Omental fat pad (tissue), 4 donors: ENCODE measurements around the gene DDR2. TPM values are rescaled to one million over a fixed set of nuclear protein-coding genes. Genes with fewer than 3 reads are reported as not detected.

Experiments used
- ATAC-seq: fragments of 150-250 bp; one replicate; pipeline ENCODE4 v1.9.1; 2016; ENCODE audit warnings: mild to moderate bottlenecking, moderate library complexity; ENCODE audit not compliant: low FRiP score
- DNase-seq: peaks from one replicate; pipeline ENCODE4 v3.0.0-alpha.2; 2019; ENCODE audit warnings: low spot score
- total RNA-seq, 4 donors: library from RNA; depleted of rRNA; stranded (reverse); fragments of >200 nt; gene quantifications; one replicate each; pipeline ENCODE4 v1.1.0, GENCODE V29; 2016
- TF ChIP-seq, protein P1 (sequence below), 3 donors: fragments of 450-650 bp; IDR thresholded peaks; one replicate each; pipeline ENCODE4 v1.5.1; 2016 to 2017; ENCODE audit warnings: antibody characterized with exemption in 3 of 3, mild to moderate bottlenecking in 3 of 3, moderate library complexity in 2 of 3

The DDR2 gene
- total RNA-seq, 4 donors from 2014 or later, result 140 to 164 (median 145) TPM

GRCh38 chr1:162662013-162662412 is 29.7 kb downstream of the DDR2 start:
- ATAC-seq (no peak), DNase-seq (no peak)
- TF ChIP-seq, protein P1, sequence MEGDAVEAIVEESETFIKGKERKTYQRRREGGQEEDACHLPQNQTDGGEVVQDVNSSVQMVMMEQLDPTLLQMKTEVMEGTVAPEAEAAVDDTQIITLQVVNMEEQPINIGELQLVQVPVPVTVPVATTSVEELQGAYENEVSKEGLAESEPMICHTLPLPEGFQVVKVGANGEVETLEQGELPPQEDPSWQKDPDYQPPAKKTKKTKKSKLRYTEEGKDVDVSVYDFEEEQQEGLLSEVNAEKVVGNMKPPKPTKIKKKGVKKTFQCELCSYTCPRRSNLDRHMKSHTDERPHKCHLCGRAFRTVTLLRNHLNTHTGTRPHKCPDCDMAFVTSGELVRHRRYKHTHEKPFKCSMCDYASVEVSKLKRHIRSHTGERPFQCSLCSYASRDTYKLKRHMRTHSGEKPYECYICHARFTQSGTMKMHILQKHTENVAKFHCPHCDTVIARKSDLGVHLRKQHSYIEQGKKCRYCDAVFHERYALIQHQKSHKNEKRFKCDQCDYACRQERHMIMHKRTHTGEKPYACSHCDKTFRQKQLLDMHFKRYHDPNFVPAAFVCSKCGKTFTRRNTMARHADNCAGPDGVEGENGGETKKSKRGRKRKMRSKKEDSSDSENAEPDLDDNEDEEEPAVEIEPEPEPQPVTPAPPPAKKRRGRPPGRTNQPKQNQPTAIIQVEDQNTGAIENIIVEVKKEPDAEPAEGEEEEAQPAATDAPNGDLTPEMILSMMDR (IDR thresholded peaks at IDR 0.05), result no peak

DNA sequence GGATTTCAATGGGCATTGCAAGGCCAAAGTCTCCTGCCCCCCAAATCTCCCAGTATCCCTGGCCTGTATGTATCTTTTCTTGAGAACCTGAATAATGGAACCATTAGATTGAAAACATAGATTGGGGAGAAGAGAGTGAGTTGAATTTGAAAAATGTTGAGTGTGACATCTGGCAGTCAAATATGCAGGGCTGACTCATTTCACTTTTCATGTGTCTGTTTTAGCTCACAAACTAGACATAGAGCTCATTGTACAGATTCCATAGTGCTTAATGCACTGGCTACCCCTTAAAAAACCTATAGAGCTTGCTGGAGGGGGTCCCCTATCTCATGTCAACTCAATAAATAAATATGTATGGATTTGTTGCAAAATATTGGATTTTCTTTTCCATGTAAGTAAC is 30.8 kb downstream of the DDR2 start:
- DNase-seq, result no peak
- TF ChIP-seq, protein P1 (IDR thresholded peaks at IDR 0.05), result no peak
- ATAC-seq, result no peak

GRCh38 chr1:162663589-162664106 is 31.4 kb downstream of the DDR2 start:
- DNase-seq (no peak), ATAC-seq (peak; percentile 86)
- TF ChIP-seq, protein P1 (IDR thresholded peaks at IDR 0.05), result no peak

- ATAC-seq (no peak), DNase-seq (no peak)
Observed at GRCh38 chr1:162666006-162666645, 33.9 kb downstream of the DDR2 start.

DNA sequence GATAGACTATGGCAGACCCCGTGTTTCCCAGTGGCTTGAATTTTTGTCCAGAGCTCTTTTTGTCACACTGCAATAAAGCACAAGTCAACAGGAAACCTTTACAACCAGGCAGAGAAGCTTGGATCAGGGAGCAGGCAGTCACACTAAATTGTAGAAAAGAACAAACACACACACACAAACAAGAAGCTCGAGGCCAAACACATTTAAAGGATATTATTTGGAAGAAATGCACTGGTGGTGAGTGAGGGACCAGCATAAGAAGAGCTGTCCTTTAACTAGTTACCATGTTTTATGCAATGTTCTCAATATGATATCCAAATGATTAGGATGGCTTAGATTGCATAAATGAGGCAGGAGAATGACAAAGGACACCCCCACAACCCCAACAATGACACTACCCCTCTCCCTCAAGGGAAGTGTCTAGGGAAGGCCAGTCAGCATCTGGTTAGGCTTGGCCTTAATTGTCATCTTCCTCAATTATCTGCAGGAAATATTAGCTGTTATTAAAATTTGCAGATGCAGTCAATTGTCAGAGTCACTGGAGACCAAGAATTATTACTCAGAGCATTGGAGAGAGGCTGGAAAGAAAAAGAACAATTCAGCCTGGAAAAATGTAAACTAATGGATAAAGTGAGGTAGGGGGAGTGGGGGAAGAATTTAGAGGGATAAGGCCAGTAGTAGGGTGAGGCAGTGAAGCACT is 35.3 kb downstream of the DDR2 start:
- no peak for ATAC-seq
- no peak for DNase-seq
- TF ChIP-seq, protein P1 (IDR thresholded peaks at IDR 0.05), result no peak

More at GRCh38 chr1:162666006-162666645, 33.9 kb downstream of the DDR2 start:
- TF ChIP-seq, protein P1 (IDR thresholded peaks at IDR 0.05), result no peak

DNA sequence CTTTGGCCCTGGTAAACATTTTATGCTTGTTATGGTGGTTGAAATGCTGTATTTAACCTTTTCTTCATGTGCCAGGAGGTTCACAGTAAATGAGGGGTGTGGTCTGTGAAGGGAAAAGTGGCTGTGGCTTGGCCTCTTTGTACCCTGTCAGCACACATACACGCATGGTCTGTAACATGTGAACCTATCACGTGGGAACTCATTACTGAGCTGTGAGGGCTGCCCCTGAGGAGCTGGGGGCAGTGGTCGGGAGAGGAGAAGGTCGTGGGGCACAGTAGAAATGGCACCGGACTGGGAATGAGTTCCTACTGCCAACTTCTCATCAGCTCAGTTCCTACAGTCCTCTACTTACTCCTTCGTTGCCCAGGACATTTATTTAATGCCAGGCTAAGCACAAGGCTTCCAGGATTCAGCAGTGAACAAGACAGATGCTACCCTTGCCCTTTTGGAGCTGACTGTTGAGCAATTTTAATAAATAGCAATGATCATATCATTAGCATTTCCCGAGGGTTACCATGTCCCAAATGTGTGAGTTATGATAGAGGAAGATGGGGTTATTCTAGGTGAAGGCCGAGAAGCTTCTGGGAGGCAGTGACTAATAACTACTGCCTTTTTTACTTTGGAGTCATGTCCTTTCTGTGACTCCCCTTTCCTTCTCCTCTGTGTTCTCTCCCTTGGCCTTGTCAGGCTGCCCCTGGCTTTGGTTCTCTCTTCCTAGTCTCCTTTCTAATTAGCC is 38.8 kb downstream of the DDR2 start:
- no peak for DNase-seq
- ATAC-seq, result peak; percentile 78
- TF ChIP-seq, protein P1 (IDR thresholded peaks at IDR 0.05), result no peak
